OCI-LY1 (cell line): Measurements from ENCODE around the gene OR5K4.

Source experiments
- CTCF ChIP-seq: fragments of 200-600 bp; sonication (generic), shearing (Covaris generic); IDR thresholded peaks from 2 replicates; pipeline ENCODE4 v1.5.1; 2017; ENCODE audit warnings: mild to moderate bottlenecking, antibody characterized with exemption, low read length, moderate library complexity, mixed read lengths
- EZH2 ChIP-seq: fragments of 200-600 bp; sonication (generic), shearing (Covaris generic); IDR thresholded peaks from 2 replicates; pipeline ENCODE4 v1.8.0; 2017; ENCODE audit warnings: borderline replicate concordance, mixed run types, mild to moderate bottlenecking, antibody characterized with exemption, low read length, moderate library complexity, mixed read lengths

GRCh38 chr3:98323425-98323824 lies 30.2 kb upstream of the OR5K4 start:
- no peak for TF ChIP-seq CTCF
- no peak for TF ChIP-seq EZH2
